GM19351 (cell line): ENCODE data around the gene TMEM235.
A peak's percentile ranks its signal among the peaks of the same experiment; 100 is the strongest.

Experiments
- ATAC-seq: cut with Tn5 transposase; IDR thresholded peaks from one replicate; pipeline ENCODE4 v1.9.1; 2021; ENCODE audit warnings: mild to moderate bottlenecking, moderate library complexity; ENCODE audit not compliant: unreplicated experiment

Gene TMEM235

DNA sequence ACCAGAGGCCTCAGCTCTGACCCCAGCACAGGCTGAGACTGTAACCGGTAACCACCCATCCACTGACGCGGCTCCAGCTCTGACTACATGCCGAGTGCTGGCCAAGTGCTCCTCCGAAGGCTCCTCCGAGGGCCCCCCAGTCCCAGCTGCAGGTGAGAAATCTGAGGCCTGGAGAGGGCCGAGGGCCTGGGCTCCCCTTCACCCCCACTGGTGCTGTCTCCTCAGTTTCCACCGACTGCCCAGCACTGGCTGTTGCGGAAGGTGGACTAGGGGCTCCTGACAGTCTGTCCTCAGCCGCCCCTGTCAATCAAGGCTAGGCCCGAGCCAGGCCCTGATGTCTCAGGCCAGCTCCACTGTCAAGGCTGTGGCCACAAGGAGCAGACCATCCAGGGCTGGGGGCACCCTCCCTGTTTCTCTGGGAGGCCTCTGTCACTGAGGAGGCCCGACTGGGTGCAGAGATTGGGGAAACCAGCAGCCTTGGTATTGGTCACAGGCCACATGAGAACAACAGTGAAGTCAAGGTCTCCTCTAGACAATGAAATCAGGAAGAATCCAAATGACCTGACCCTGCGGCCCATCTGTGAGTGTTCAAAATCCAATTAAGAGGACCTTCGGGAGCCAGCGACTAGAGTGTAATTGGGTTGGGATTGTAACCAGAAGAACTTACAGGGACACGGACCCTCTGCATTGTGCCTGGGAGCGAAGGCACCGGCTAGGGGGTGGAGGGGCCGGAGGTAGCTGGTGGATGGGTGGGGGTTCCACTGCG is 5.1 kb downstream of the TMEM235 start:
- ATAC-seq = no peak

DNA sequence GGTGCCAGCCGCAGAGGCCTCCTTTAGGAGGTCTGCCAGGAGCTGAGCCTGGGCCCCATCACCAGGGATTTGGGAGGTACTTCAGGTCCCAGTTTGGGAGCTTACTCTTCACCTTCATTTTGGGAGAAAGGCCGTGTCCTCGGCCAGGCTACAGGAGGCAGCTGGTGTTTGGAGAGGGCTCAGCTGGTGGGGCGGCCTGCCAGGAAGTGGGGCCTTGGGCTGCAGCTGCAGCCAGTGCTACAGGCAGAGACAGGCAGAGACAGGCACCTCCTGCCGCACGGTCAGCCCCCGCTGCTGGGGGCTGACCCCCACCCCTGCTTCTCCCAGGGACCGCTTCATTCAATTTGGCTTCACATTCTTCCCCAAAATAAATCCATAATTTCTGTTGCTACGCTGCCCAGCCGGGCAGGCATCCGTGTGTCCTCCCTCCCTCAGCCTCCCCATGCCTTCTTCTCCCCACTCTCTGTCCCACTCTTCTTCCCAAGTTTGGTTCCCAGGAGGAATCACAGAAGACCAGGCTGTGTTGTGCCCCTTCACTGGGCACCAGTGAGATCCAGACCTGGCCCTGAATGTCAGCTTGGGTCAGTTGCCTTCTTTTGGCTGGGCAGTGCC is 6.1 kb downstream of the TMEM235 start:
- no peak for ATAC-seq

DNA sequence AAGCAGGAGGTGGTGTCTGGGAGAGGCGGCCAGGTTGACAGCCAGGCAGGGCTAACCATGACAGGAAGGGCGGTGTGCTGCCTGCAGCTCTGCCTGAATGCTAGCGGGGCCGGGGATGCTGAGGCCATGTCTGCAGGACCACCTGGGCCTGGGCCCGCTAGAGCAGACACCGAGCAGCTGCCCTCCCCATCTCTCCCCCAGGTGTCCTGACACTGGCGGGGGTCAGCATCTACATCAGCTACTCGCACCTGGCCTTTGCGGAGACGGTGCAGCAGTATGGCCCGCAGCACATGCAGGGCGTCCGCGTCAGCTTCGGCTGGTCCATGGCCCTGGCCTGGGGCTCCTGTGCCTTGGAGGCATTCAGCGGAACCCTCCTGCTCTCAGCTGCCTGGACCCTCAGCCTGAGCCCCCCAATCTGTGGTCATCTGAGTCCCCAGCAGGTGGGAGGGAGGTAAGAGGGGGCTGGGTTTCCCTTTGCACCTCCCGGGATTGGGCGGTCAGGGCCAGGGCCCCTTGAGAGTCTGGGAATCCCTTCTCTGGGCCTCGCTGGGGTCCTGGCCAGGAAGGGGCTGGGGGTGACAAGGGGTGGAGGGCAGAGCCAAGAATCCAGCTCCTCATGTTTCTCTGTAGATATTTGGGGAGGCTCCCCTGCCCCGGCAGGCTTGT is 7.5 kb downstream of the TMEM235 start:
- ATAC-seq = no peak

DNA sequence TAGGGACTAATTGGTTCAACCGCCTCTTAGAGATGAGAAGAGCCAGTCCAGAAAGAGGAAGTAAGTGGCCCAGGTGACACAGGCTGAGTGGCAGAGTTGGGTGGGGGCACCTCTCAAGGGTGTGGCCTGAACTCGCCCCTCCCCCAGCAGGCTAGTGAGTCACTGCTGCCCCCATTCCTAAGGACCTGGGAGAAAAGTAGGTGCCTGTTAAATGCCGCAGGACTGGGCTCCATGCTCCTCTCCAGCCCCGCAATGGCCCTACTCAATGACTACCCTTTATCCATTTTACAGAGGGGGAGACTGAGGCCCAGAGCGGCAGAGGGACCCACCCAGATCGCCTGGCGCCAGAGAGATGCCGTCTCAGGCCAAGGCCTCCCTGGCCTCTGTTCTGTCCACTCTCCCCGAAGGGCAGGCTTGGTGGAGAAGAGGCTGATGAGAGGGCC is 8.1 kb downstream of the TMEM235 start:
- ATAC-seq = no peak

DNA sequence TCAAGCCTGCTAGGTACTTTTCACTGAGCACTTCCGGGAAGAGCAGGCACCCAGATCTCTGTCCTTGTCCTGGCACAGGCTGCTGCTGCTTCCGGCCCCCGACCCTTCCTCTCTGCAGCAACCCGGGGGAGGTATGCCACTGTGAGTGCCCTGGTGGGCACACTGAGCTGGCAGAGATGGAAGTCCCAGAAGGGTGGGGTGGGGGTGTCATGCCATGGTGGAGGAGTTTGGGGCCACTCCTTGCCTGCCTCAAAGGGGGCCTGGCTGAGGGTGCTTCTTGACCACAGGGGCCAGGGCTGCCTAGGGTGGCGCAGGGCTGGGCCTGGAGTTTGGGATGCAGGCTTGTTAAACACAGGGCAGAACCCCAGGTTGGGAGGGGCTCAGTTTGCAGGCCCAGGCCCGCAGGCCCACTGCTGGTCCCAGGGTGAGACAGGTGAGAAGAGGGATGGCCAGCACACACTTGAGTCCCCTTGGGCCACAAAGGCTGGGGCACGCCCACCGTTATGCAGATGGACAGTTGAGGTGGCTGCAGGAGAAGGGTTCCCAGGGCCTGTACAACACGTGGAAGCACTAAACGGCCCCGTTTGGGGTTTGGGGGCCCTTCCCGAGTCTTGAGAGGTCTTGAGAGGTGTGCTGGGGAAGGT is 8.7 kb downstream of the TMEM235 start:
- ATAC-seq = no peak

DNA sequence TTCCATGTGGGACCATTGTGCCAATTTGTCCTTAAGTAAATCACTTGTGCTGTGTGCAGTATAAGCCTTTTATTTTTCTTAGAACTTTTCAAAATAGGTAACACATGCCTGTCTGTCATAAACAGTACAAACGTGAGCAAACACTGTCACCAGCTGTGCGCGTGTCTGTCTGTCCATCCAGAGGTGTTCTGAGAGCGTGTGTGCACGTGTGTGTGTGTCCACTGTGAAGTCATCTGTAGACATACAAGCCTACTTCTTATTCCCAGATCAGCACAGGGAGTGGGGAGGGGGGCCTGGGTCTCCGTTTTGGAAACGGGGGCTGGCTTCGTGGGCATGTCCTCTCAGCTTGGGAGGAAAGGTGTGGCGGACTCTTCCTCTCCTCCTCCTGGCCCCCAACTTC is 9.4 kb downstream of the TMEM235 start:
- no peak for ATAC-seq

DNA sequence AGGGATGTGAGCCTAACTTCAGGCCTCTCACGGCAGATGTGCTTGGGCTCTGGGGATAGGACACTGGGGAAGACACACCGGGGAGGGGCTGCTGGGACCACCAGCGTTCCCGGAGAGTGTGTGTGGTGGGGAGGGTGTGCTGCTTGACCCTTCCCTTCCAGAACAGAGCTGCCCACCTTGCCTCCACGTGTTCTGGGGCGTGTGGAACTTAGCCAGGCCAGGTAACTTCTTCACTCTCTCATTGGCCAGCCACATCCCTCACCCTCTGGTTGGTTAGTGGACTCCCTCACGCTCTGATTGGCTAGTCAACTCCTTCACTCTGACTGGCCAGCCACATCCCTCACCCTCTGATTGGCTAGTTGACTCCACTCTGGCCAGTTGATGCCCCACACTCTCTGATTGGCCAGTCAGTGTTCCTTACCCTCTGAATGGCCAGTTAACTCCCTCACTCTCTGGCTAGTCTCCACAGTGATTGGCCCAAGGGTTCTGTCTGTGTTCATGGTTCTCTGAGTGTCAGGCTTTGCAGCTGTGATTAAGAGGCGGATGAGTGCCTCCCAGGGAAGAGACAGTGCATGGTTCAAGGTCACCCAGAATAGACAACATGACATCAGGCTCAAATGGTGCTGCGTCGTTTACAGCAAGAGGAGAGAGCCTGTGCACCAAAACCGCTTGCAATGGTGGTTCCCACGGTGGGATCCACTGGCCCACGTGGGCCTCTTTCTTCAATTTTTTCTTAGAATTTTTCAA is 10.0 kb downstream of the TMEM235 start:
- no peak for ATAC-seq

DNA sequence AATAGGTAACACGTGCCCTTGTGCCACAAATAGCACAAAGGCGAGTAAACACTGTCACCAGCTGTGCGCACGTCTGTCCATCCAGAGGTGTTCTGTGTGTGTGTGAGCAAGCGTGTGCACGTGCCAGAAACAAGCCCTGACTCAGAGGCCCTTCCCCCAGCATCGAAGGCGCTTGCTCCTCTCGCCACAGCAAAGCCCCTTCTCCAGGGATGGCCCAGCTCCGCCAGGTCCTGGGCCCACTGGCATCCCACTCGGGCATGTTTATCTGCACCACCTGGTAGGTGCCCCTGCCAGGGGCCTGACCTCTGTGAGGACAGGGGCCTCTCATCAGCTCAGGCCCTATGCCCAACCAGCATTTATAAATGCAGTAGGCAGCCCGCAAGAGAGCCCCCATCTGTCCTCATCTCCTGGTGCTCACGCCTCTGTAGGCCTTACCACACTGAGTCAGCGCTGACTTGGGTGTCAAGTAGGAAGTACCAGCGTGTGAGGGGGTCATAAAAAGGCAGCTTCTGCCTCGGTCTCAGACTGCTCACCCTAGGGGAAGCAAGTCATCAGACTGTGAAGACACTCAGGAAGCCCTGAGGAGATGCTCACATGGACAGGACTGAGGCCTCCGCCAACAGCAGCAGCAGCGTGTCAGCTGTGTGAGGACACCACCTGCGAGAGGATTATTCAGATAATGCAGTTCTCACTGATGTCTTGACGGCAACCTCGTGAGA is 10.8 kb downstream of the TMEM235 start:
- no peak for ATAC-seq

DNA sequence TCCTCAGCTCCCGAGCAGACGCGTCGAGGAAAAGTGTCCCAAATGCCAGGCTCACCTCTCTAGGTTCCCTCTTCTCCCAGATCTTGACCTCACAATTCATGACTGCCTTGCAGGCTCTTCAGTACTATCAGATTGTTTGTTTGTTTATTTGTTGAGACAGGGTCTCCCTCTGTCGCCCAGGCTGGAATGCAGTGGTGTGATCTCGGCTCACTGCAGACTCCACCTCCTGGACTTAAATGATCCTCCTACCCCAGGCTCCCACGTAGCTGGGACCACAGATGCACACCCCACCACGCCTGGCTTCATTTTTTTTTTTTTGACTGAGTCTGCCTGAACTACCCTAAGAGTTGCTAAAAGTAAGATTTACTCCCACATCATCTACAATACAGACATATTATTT is 15.9 kb downstream of the TMEM235 start:
- no peak for ATAC-seq

DNA sequence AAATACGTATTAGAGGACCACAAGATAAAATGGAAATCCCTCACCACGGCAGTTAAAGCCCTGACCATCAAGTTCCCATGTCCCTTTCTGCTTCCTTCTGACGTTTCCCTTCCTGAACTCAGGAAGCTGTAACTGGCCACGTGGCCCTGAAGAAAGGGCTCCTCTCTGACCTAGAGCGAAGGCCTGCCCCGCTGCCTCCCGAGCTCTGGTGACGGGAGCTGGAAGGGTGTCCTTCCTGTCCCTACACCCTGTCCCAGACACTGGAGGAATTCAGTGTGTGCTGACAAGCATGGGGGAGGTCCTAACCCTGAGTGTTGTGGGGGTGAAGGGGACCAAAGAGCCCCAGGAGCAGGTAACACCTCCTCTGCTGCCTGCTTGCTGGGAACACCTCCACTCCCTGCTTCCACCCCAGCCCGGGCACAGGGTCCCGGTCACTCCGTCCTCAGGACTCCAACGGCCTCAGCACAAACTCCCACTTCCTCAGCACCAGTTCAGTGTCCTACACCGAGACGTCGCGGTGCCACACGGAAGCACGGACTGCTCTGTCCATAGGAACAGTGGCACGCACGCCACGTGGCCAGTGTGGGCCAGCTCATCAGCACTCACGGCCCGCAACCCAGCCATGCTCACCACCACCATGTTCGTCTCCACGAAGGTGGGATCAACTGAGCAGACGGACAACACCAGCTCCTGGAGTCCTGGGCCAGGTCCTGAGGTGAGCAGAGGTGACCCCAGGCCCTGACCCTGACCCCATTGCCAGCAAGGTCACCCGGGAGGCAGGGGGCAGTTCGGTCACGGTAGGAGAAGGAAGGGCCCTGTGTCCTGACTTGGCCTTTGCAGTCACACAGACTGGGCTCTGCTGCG is 16.9 kb downstream of the TMEM235 start:
- ATAC-seq = no peak

DNA sequence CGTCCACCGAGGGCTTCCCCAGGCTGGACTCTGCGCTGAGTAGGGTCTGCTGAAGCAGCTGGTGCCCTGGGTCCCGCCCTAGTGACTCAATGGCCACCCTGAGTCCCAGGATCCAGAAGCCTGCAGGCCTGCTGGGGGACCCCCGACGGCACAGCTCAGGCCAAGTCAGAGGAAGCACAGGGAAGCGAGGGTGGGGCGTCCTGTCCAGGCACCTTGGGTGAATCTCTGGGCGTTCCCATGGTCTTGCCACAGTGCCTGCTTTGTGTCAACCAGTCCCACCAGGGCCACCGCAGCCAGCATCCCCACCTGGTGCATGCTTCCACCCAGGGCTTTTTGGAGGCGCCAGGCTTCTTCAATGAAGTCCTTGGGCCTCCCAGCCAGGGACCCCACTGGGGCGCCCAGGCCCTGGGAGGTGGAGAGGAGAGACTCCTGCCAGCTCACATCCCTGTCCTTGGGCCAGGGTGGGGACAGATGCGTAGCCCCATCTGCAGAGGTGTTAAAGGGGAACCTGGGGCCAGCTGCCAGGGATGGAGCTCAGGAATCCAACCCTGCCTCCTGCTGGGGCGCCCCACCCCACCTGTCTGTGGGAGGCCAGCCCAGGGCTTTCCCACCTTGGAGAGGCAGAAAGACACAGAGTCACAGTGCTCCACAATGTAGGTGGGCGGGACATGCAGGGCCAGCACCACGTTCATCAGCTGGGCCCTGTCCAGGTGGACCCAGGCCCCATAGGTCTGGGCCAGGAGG is 17.8 kb downstream of the TMEM235 start:
- ATAC-seq = no peak

DNA sequence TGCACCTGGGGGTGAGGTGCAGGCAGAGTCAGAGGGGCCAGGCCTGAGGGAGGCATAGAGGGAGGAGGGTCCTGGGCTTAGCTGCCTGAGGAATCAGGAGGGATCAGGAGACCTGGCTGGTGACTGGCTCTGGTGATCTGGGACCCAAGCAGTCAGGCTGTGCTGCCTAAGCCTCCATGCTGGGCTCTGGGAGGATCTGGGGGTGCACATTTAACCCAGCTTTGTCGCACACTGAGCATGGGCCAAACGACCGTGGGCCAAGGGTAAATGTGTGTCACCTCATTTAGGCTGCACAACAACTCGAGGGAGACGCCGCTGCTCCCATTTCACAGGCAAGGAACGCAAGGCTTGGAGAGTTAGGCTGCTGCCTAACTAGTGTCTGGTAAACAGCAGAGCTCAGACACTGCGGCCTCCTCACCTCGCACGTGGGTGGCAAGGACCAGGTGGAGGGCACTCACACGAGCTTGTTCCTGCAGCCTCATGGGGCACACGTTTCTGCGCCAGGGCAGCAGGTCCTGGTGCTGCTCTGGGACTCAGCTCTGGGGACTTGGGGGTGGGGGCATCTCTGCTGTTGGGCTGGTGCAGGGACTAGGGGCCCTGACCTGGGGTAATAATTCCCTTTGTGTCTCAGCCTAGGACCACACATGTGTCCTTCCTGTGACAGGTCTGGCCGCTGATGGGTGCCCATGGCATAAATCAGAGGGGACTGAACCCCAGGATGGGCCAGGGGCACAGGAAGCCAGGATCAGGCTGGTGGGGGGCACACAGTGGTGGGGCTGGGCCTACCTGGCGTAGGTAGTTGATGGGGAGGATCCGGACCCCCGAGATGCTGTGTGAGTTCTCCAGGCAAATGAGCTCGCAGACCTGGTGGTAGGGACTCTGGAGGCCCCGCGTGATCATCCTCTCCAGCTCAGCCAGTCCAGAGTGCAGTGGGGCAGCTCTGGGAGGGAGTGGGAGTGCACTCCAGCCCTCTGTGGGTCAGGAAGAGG is 18.7 kb downstream of the TMEM235 start:
- ATAC-seq = no peak

DNA sequence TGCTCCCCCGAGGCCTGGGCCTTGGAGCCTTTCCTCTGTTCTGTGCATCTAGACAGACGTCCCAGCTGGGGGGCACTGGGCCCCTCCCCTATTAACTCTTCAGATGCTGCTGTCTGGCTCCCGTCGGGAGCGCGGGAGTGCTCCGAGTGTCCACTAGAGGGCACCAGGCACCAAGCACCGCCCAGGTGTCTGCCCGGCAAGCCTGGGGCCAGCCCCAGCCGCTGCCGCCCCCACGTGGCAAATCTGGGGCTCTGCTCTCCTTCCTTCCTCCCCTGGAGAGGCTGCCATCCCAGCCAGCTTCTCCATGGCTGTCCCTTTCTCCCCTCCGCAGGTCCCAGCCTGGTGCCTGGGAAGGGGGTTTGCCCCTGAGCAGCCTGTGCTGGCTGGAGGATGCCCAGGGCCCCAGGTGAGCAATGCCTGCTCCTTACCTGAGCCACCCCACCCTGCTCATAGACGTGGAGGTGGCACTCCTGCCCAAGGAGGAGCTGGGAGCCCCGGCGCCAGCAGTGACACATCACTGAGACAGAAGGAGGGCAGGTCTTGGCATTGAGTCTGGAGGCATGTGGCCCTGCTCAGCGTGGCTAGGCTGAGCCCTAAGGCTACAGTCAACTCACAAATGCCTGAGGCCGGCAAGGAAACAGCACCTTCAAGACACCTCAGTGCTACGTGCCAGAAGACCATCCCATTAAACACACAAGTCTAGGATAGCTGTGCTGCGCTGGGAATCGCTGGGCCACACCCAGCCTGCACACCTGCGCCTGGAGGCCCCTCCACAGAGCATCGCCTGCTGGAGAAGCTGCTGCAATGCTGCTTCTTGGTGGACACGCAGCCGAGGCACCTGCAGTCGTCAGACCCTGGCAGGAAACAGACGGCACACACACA is 19.7 kb downstream of the TMEM235 start:
- peak; percentile 49 for ATAC-seq

DNA sequence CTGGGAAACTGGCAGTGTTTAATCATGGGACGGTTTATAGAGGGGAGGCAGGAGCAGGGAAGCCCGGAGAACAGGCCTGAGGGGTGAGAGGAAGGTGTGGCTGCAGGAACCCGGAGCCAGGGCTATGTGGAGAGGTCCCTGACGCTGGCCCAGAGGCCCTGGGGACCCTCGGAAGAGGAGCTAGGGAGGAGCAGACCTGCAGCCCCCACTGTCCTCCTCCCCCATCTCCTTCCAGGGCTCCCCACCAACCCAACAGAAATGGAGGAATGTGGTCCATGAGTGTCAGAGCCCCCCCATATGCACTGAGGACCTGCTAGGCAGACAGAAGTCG is 20.3 kb downstream of the TMEM235 start:
- no peak for ATAC-seq

DNA sequence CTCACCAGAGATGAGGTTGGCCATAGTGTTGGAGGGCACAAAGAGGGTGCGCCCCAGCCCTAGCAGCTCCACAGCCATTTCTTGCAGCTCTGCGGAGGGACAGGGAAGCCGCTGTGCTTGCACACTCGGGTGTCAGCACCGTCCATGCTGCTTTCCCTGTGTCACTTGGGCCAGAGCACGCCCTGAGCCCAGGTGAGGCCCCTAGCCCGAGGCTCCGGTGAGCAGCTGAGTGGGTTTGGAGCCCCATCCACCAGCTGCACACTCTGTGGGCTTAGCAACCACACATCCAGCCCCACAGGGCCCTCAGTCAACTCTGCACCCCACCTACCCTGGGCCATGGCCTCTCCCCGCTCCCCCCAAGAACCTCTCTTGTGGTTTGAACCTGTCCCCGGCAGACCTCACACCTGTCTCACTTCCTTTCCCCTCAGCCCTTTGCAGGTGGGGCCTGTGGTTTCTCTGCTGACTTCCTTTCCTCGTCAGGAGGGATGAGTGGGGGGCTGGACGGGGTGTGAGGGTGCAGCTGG is 20.7 kb downstream of the TMEM235 start:
- no peak for ATAC-seq
